HepG2 (cell line): ENCODE results near the gene PRSS36. TPM values are rescaled to one million over a fixed set of nuclear protein-coding genes. Genes with fewer than 3 reads are reported as not detected.

Experiments used
- ATAC-seq: fragments of 200-7000 bp; cut with Tn5 transposase; 3 replicates; pipeline ENCODE4 v1.9.1; 2020; ENCODE audit warnings: mild to moderate bottlenecking, moderate library complexity
- Bru-seq: library from RNA; stranded (reverse); fragments of 400-500 nt; gene quantifications from one replicate; lab custom pipeline; 2021; lab: Mats Ljungman, UMichigan
- BruChase-seq, 2 experiments: library from RNA; stranded (reverse); fragments of 400-500 nt; gene quantifications; one replicate each; lab custom pipeline; 2021; lab: Mats Ljungman, UMichigan
- BruUV-seq: library from RNA; stranded (reverse); fragments of 400-500 nt; replicated peaks from 2 replicates; lab custom pipeline; 2021; lab: Mats Ljungman, UMichigan
- CTCF ChIA-PET: fragments of 300-600 bp; formaldehyde crosslinking; extraction: SDS; loops from one replicate; lab custom pipeline; 2021; ENCODE audit warnings: low total read pairs, inconsistent platforms, low intra/inter-chr PET ratio; lab: Yijun Ruan, JAX
- POLR2A ChIA-PET: fragments of 350-600 bp; sonication (Branson Sonifier 250); formaldehyde crosslinking; loops from one replicate; lab custom pipeline; 2020; ENCODE audit warnings: antibody characterized with exemption, inconsistent platforms; lab: Yijun Ruan, JAX
- DNase-seq: peaks from one replicate; pipeline ENCODE4 v3.0.0-alpha.2; 2015; ENCODE audit warnings: low spot score
- FAIRE-seq: peaks from 3 replicates; lab custom pipeline; 2011; peaks lifted over from hg19 to GRCh38; lab: Jason Lieb, UNC
- H2AFZ ChIP-seq: one replicate; pipeline ENCODE4 v1.6.1; 2011; ENCODE audit warnings: low read length, inconsistent platforms
- H3K27ac ChIP-seq: fragments of 300-600 bp; 3 replicates; pipeline ENCODE4 v1.8.0; 2011; ENCODE audit warnings: mixed run types, mild to moderate bottlenecking, mixed read lengths, low read length, inconsistent platforms; ENCODE audit not compliant: insufficient read depth; ENCODE audit errors: extremely low read length
- H3K27me3 ChIP-seq, 2 experiments: fragments of 200-600 bp in 1 of 2; 2 replicates in 1 of 2; 3 replicates in 1 of 2; pipeline versions ENCODE4 v1.6.0 to v1.8.0; 2011; ENCODE audit warnings: low read length in 2 of 2, mild to moderate bottlenecking in 2 of 2, moderate library complexity in 2 of 2, inconsistent platforms in 1 of 2; ENCODE audit not compliant: insufficient read depth in 2 of 2, control insufficient read depth in 1 of 2
- H3K36me3 ChIP-seq, 2 experiments: fragments of 200-600 bp in 1 of 2; replicated peaks in 1 of 2; 2 replicates in 1 of 2; 3 replicates in 1 of 2; pipeline versions ENCODE4 v1.5.1 to v1.8.0; 2011; ENCODE audit warnings: low read length in 2 of 2, inconsistent platforms in 1 of 2; ENCODE audit not compliant: insufficient read depth in 2 of 2, control insufficient read depth in 1 of 2
- H3K4me1 ChIP-seq: 2 replicates; pipeline ENCODE4 v1.5.1; 2012; ENCODE audit warnings: low read length, inconsistent platforms; ENCODE audit not compliant: insufficient read depth
- H3K4me2 ChIP-seq: 2 replicates; pipeline ENCODE4 v1.6.0; 2011; ENCODE audit warnings: low read depth, low read length, inconsistent platforms
- H3K4me3 ChIP-seq, 3 experiments: fragments of 200-600 bp in 1 of 3; sonication (generic), shearing (Covaris generic) in 1 of 3; replicated peaks in 1 of 3; 2 replicates each; pipeline ENCODE4 v1.5.1; 2011 to 2016; ENCODE audit warnings: low read length in 3 of 3, inconsistent platforms in 2 of 3, low read depth in 2 of 3, mild to moderate bottlenecking in 2 of 3, control low read depth in 1 of 3, mixed read lengths in 1 of 3; ENCODE audit not compliant: insufficient read depth in 1 of 3
- H3K79me2 ChIP-seq: one replicate; pipeline ENCODE4 v1.6.1; 2011; ENCODE audit warnings: low read length, inconsistent platforms; ENCODE audit not compliant: insufficient read depth
- H3K9ac ChIP-seq: 2 replicates; pipeline ENCODE4 v1.6.0; 2011; ENCODE audit warnings: mild to moderate bottlenecking, low read depth, low read length, inconsistent platforms; ENCODE audit not compliant: insufficient read depth
- H3K9me3 ChIP-seq: 2 replicates; pipeline ENCODE4 v1.5.1; 2012; ENCODE audit warnings: mild to moderate bottlenecking, low read length
- H4K20me1 ChIP-seq: 2 replicates; pipeline ENCODE4 v1.6.0; 2011; ENCODE audit warnings: inconsistent platforms, mild to moderate bottlenecking, low read length, moderate library complexity; ENCODE audit not compliant: insufficient read depth
- ESRRA ChIP-seq: sonication (generic); formaldehyde crosslinking; IDR thresholded peaks from 2 replicates; pipeline ENCODE4 v1.5.1; 2020; ENCODE audit warnings: mild to moderate bottlenecking, low read depth, missing genetic modification reagents
- JUND ChIP-seq: sonication (generic); formaldehyde crosslinking; IDR thresholded peaks from 2 replicates; pipeline ENCODE4 v1.8.0; 2022; ENCODE audit warnings: mild to moderate bottlenecking, missing genetic modification reagents
- PHF21A ChIP-seq: sonication (generic); formaldehyde crosslinking; IDR thresholded peaks from 2 replicates; pipeline ENCODE4 v1.5.0; 2020; ENCODE audit warnings: mild to moderate bottlenecking, missing genetic modification reagents
- RXRB ChIP-seq: IDR thresholded peaks from 2 replicates; pipeline ENCODE4 v1.6.1; 2016; ENCODE audit warnings: borderline replicate concordance, missing genetic modification reagents, missing compliant biosample characterization
- SOX6 ChIP-seq, 2 experiments: fragments of 450-650 bp in 1 of 2; sonication (generic) in 1 of 2; formaldehyde crosslinking in 1 of 2; IDR thresholded peaks; 2 replicates each; pipeline versions ENCODE4 v1.4.0 to v1.6.1; 2017 to 2020; ENCODE audit warnings: antibody characterized with exemption in 1 of 2, mild to moderate bottlenecking in 1 of 2, missing genetic modification reagents in 1 of 2
- XBP1 ChIP-seq: sonication (generic); formaldehyde crosslinking; IDR thresholded peaks from 2 replicates; pipeline ENCODE4 v1.5.0; 2020; ENCODE audit warnings: missing genetic modification reagents
- ZFP91 ChIP-seq: sonication (generic); formaldehyde crosslinking; IDR thresholded peaks from 2 replicates; pipeline ENCODE4 v1.9.0; 2022; ENCODE audit warnings: missing genetic modification reagents, mild to moderate bottlenecking, borderline replicate concordance
- ZNF543 ChIP-seq: sonication (generic); formaldehyde crosslinking; IDR thresholded peaks from 2 replicates; pipeline ENCODE4 v1.4.0; 2020; ENCODE audit warnings: mild to moderate bottlenecking, missing genetic modification reagents
- ZNF569 ChIP-seq: sonication (generic); formaldehyde crosslinking; IDR thresholded peaks from 2 replicates; pipeline ENCODE4 v1.5.0; 2020; ENCODE audit warnings: mild to moderate bottlenecking, missing genetic modification reagents, moderate library complexity, borderline replicate concordance
- ZNF687 ChIP-seq: sonication (generic); formaldehyde crosslinking; IDR thresholded peaks from 2 replicates; pipeline ENCODE4 v1.5.1; 2020; ENCODE audit warnings: mild to moderate bottlenecking, missing genetic modification reagents, moderate library complexity
- WGBS: methylation state at CpG from one replicate; pipeline ENCODE4 v1.1.6; 2017; ENCODE audit warnings: low lambda C conversion rate; 5-methylcytosine and 5-hydroxymethylcytosine counted together
- in situ Hi-C: cut with HindIII; loops from 2 replicates; pipeline ENCODE4 v1.10.0; 2017; ENCODE audit warnings: low pct_unique_long_range_greater_than_20kb; ENCODE audit not compliant: extremely low pct_ligation_motif_present
- intact Hi-C: fragments of 100-400 bp; cut with micrococcal nuclease; formaldehyde crosslinking; loops from one replicate; pipeline ENCODE4 v1.10.0; 2022; ENCODE audit not compliant: unreplicated experiment
- long read RNA-seq, 2 experiments: library from RNA in 1 of 2; library from polyadenylated mRNA in 1 of 2; stranded (forward) in 1 of 2; unstranded in 1 of 2; transcript quantifications; one replicate each; pipeline ENCODE4 v2.0.0, GENCODE V29; 2019 to 2022
- polyA minus RNA-seq, 3 experiments: library from RNA; depleted of rRNA, polyadenylated mRNA; stranded (reverse); fragments of >200 nt; gene quantifications; 2 replicates each; pipeline ENCODE4 v1.2.3, GENCODE V29; 2011; ENCODE audit warnings: low replicate concordance in 1 of 3
- polyA plus RNA-seq, 8 experiments: library from polyadenylated mRNA; depleted of rRNA in 3 of 8; stranded (reverse) in 7 of 8; unstranded in 1 of 8; fragments of >200 nt; fragmentation: Illumina TruSeq in 4 of 8; extraction: Trizol in 4 of 8; gene quantifications; 2 replicates each; pipeline versions ENCODE4 v1.2.1 to v1.2.3, GENCODE V29; 2011 to 2016; ENCODE audit warnings: low read depth in 4 of 8, missing spikeins in 1 of 8, mixed read lengths in 1 of 8; ENCODE audit not compliant: insufficient read depth in 1 of 8
- total RNA-seq, 5 experiments: library from RNA; depleted of rRNA; stranded (reverse); fragments of >200 nt; fragmentation: Illumina TruSeq; extraction: Trizol; gene quantifications; 2 replicates each; pipeline ENCODE4 v1.2.3, GENCODE V29; 2016; ENCODE audit warnings: low read depth in 1 of 5

The PRSS36 gene
- total RNA-seq (2016; rRNA removed; fragmentation: Illumina TruSeq; extraction: Trizol), result 1.1 and 1.5 TPM in 2 replicates
- 2.5 and 3.6 TPM in 2 replicates for total RNA-seq (2016; cell fraction: cytosol; rRNA removed; fragmentation: Illumina TruSeq; extraction: Trizol; ENCODE audit: low read depth)
- total RNA-seq (2016; cell fraction: insoluble cytoplasmic fraction; rRNA removed; fragmentation: Illumina TruSeq; extraction: Trizol), result 0.79 and 2.2 TPM in 2 replicates
- 3.2 and 4.8 TPM in 2 replicates for total RNA-seq (2016; cell fraction: membrane; rRNA removed; fragmentation: Illumina TruSeq; extraction: Trizol)
- 1.1 and 1.8 TPM in 2 replicates for total RNA-seq (2016; cell fraction: nucleus; rRNA removed; fragmentation: Illumina TruSeq; extraction: Trizol)
- 2.1 and 2.7 TPM in 2 replicates for polyA plus RNA-seq (2011; rRNA removed)
- 0.95 and 2.1 TPM in 2 replicates for polyA plus RNA-seq (2011; cell fraction: cytosol; rRNA removed)
- polyA plus RNA-seq (2011; cell fraction: nucleus; rRNA removed), result 1.9 and 2.8 TPM in 2 replicates
- 0.71 and 1.5 TPM in 2 replicates for polyA plus RNA-seq (2012)
- polyA plus RNA-seq (2016; cell fraction: cytosol; fragmentation: Illumina TruSeq; extraction: Trizol; ENCODE audit: low read depth), result 2.1 and 2.2 TPM in 2 replicates
- polyA plus RNA-seq (2016; cell fraction: insoluble cytoplasmic fraction; fragmentation: Illumina TruSeq; extraction: Trizol; ENCODE audit: low read depth), result 2.1 and 2.5 TPM in 2 replicates
- polyA plus RNA-seq (2016; cell fraction: membrane; fragmentation: Illumina TruSeq; extraction: Trizol; ENCODE audit: low read depth), result 0.93 and 4.0 TPM in 2 replicates
- polyA plus RNA-seq (2016; cell fraction: nucleus; fragmentation: Illumina TruSeq; extraction: Trizol; ENCODE audit: insufficient read depth, low read depth), result 1.3 and 3.1 TPM in 2 replicates
- polyA minus RNA-seq (2011; rRNA and poly(A)+ RNA removed; ENCODE audit: low replicate concordance), result 0.76 and 9.9 TPM in 2 replicates
- polyA minus RNA-seq (2011; cell fraction: cytosol; rRNA and poly(A)+ RNA removed), result 0.20 and 0.44 TPM in 2 replicates
- 1.3 TPM in 1 of 2 replicates, not detected in the other for polyA minus RNA-seq (2011; cell fraction: nucleus; rRNA and poly(A)+ RNA removed)
- percentile 31 among the genes with signal in this experiment for Bru-seq, nascent RNA
- percentile 27 among the genes with signal in this experiment for BruChase-seq, experiment 1, labeled RNA remaining after a 6-hour chase
- BruChase-seq, experiment 2, labeled RNA remaining after a 2-hour chase, result percentile 25 among the genes with signal in this experiment
- long read RNA-seq, experiment 1, partial matches to known transcripts, result 0 of 2 reads
- long read RNA-seq, experiment 1, other reads (novel, unspliced or antisense), result 2 of 2 reads
- long read RNA-seq, experiment 2, partial matches to known transcripts, result 0 of 2 reads
- long read RNA-seq, experiment 2, other reads (novel, unspliced or antisense), result 2 of 2 reads

- H3K9ac ChIP-seq, result no peak within 1 kb of the TSS
- peaks cover 31% of the 10 kb centered on the region for H3K4me1 ChIP-seq
- no peaks in the 10 kb centered on the region for H3K9me3 ChIP-seq
- ATAC-seq (peak; percentile 67), FAIRE-seq (no peak), DNase-seq (no peak)
- H3K79me2 ChIP-seq, result no peaks in the 10 kb centered on the region
- no peak within 1 kb of the TSS; a peak in 1 of 6 replicates for H3K4me3 ChIP-seq
- no peak within 1 kb of the TSS for H2AFZ ChIP-seq
- peaks cover 1 to 35% of the 10 kb centered on the region in 2 experiments; a peak in 4 of 5 replicates for H3K27me3 ChIP-seq
- H4K20me1 ChIP-seq, result no peaks in the 10 kb centered on the region
- H3K36me3 ChIP-seq, result no peaks in the 10 kb centered on the region
- in situ Hi-C loops (no loop called here), intact Hi-C loops (loop anchor here (10.0 kb wide), 1 partner anchor 195 kb away; the partner anchor contains the start of gene SETD1A)
- WGBS, result 10% methylated on average over 10 of the region's 11 CpGs
- ChIA-PET POLR2A (interaction anchor here (0.8 kb wide), 1 partner anchor 10 kb away, joined by 3 read pairs; no protein-coding TSS in a partner anchor), CTCF (no interaction called here)
- H3K27ac ChIP-seq, result no peak within 1 kb of the TSS
- 0 out of 2 replicates have a peak within 1 kb of the TSS, but pooled peaks have one; percentile 2 for H3K4me2 ChIP-seq
- no TSS peak for BruUV-seq
- TF ChIP-seq SOX6 (IDR thresholded peaks at IDR 0.05), result no peak
- TF ChIP-seq SOX6 (CRISPR knock-in tag; IDR thresholded peaks at IDR 0.05), result 0 out of 2 replicates have a peak, but pooled peaks have one; percentile 13
- TF ChIP-seq ZNF569 (CRISPR knock-in tag), result no peak
- 0 out of 2 replicates have a peak, but pooled peaks have one; percentile 10 for TF ChIP-seq RXRB (CRISPR knock-in tag)
- TF ChIP-seq ZNF687 (CRISPR knock-in tag), result peak; percentile 51
- no peak for TF ChIP-seq ZNF543
- no peak for TF ChIP-seq XBP1
- peak; percentile 83 for TF ChIP-seq ESRRA
- TF ChIP-seq JUND (CRISPR knock-in tag), result peak; percentile 67
- TF ChIP-seq PHF21A, result 0 out of 2 replicates have a peak, but pooled peaks have one; percentile 23
- peak; percentile 17; the same call in 1 of the 2 replicates for TF ChIP-seq ZFP91 (CRISPR knock-in tag)
Observed at GRCh38 chr16:31149894-31150890, at the start of gene PRSS36. TSS of gene PRSS36 (minus strand) at chr16:31150066. CDS start at chr16:31150035, 31 bp downstream.
